CD4-positive, alpha-beta T cell treated with Interleukin-21 for 1 hour (primary cell): Measurements from ENCODE around the gene PRRX2.

ENCODE experiments used
- DNase-seq: peaks from one replicate; pipeline ENCODE4 v3.0.0-alpha.2; 2020

Gene PRRX2

GRCh38 chr9:129685220-129685932 is 19.9 kb downstream of the PRRX2 start:
- DNase-seq, result no peak

- no peak for DNase-seq
Measured at GRCh38 chr9:129685933-129686259, 20.4 kb downstream of the PRRX2 start.

GRCh38 chr9:129686736-129687135 is 21.3 kb downstream of the PRRX2 start:
- DNase-seq, result no peak

DNA sequence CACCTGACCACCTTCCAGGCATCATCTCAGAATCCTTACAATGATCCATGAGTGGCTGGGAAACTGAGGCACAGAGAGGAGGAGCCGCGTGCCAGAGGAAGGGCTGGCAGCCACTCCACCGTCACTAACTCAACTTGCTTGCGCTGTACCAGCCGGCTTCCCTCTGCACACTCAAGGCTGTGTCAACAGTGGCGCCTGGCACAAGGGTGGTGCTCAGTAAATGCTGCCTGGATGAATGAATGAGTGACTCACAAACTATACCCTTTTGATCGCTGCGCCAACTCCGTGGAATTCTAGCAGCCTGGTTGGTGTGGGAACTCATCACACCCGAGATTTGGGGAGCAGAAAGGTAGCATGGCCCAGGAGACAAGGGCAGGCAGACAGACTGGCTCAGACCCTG is 21.9 kb downstream of the PRRX2 start:
- DNase-seq, result no peak

DNA sequence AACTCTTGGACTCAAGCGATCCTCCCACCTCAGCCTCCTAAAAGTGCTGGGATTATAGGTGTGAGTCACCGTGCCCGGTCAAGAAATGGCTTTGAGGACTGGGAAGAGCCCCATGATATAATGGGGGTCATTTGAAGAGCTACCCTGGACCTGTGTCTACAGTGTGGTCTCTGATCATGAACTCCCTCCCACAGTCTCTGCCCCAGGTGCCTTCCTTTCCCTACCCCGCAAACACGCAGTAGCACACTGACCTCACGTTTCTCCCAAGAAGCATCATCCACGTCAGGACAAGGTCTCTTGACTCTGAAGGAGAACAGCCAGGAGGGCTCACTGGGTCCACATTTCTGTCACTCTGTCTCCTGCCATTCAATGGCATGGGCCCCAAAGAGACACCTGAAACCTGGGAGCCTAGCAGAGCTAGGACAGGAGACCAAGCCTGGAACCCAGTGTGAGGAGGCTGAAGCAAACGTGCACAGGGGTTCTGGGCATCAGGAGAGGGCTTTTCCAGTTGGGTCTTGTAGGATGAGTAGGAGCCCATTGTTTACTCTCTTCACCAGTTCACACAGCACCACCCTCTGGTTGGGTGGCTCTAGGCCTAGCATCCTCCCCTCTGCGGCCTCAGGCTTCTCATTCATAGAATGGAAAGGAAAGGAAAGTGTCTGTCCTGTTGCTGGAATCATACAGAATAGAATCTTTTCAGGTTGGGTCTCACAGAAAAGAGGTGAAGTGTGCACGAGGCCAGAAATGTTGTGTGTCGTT is 23.0 kb downstream of the PRRX2 start:
- DNase-seq, result no peak

DNA sequence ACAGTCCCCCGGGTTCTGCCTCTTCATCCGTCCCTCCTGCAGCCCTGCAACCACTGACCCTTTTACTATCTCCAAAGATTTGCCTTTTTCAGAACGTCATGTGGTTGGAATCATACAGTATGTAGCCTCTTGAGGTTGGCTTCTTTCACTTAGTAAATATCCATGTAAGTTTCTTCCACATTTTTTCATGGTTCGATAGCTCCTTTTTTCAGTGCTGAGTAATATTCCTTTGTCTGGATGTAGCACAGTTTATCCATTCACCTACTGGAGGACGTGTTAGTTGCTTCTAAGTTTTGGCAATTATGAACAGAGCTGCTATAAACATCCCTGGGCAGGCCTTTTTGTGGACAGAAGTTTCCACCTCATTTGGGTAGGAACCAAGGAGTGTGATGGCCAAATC is 27.1 kb downstream of the PRRX2 start:
- DNase-seq, result no peak

- no peak for DNase-seq
Measured at GRCh38 chr9:129693741-129694140, 28.3 kb downstream of the PRRX2 start.

DNA sequence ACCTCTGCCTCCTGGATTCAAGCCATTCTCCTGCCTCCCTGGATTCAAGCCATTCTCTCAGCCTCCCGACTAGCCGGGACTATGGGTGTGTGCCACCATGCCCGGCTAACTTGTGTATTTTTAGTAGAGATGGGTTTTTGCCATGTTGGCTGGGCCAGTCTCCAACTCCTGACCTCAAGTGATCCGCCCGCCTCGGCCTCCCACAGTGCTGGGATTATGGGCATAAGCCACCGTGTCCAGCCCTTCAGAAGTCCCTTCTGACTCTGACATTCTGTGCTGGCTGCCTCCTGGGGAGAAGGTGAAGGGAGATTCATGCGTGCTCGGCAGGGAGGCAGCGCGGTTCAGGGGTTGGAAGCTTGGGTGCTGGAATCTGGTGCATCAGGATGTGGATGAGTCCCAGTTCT is 28.8 kb downstream of the PRRX2 start:
- no peak for DNase-seq

DNA sequence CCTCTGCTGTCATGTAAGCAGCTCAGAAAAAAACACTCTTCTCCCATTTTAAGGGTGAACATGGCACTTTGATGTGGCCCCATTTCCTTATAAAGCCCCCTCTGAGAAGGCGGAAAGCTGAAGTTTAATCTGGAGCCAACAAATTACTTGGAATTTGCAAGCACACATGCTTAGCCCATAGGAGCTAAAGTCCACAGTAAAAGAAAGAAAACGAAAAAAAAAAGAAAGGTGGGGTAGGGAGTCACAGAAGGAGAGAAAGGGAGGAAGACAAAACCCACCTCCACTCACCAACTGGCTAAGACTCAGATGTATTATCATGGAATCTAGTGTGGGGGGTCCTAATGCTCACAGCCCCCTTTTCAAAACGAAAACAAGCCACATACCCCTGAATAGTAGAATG is 30.4 kb downstream of the PRRX2 start:
- no peak for DNase-seq

DNA sequence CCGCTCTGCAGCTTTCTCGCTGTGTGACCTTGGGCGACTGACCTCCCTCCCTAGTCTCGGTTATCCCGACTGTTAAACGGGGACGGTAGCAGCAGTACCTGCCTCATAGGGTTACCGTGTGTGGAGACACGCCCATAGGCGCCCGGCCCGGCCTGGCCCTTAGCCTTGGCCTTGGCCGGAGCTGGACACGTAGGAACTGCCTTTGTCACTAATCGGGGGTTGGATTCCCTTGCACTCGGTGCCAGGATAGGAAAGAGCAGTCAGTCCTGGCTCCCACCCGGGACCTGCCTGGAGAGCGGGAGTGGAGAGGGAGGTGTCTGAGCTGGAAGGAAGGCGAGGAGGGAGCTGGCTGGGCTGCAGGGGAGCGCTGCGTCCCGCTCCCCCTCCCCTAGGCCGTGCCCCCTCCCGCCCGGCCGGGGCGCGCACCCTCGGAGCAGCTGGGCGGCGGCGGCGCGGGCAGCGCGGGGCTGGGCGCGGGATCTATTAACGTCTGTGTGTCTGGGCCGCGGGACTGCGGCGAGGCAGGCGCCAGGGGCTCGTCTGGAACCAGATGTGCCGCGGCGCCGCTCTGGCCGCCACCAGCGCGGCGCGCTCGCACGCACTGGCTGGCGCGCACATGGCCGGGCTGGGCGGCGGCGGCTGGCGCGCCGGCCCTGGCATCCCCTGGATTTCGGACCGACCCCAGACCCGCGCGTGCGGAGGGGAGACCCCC is 31.7 kb downstream of the PRRX2 start:
- no peak for DNase-seq

DNA sequence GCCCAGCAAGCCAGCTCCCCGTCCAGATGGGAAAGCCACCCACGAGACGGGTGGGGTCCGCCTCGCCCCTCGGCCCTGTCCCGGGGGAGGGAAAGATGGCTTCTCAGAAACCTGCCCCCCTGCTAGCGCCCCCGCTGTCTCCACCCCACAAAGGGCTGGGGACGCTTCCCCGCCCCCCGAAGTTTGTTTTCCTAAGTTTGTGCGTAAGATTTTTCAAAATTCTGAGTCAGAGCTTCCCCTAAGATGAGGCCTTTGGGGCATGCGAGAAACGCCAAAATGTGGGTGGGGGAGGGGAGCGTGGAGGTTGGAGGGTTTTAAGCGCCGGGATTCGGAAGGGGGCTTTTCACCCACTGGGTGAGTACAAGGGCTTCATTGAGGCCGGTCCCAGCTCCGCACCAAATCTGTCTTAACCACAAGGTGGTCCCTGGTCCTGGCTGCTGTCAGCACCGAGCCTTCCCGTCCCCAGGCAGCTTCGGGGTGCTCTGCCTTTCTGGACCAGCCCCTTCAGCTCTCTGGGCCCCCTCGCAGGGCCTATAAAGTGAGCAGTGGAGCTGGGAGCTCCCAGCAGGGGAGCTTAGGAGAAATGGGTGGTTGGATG is 32.3 kb downstream of the PRRX2 start:
- DNase-seq, result no peak

DNA sequence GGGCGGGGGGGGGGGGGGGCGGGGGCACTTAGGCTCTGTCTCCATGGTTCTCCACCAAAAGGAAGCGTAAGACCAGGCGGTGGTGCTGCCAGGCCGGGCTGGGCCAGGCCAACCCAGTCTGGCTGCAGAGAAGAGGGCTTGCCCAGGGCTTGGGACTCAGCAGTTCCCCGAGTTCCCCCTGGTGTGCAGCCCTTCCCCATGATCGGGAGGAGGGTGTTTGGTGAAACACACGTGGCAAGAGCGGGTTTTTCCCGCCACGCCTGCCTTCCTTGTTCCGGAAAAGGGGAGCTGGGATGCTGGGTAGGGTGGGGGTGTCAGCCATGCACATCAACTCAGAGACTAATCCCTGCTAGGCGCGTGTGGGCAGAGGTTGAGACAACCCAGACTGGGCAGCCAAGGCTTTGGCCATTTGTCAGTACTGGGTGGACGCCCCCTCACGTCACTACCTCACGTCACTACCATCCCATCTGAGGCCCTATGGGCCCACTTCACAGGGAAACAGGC is 32.9 kb downstream of the PRRX2 start:
- no peak for DNase-seq

DNA sequence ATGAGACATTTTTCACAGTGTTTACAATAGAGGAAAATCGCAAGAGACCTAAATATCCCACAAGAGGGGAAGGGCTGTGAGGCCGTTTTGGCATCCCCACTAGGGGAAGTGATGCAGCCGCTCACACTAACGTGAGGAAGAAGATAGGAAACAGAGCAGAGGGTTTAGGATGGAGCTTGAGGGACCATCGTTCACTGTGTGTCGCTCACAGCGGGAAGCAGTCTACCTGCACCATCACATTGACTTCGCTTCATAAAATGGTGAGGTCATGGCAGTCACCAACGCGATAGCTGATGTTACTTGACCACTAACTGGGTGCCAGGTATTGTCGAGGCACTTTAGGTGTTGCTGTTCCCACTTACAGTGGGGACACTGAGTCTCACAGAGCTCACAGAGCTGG is 35.6 kb downstream of the PRRX2 start:
- DNase-seq, result no peak

DNA sequence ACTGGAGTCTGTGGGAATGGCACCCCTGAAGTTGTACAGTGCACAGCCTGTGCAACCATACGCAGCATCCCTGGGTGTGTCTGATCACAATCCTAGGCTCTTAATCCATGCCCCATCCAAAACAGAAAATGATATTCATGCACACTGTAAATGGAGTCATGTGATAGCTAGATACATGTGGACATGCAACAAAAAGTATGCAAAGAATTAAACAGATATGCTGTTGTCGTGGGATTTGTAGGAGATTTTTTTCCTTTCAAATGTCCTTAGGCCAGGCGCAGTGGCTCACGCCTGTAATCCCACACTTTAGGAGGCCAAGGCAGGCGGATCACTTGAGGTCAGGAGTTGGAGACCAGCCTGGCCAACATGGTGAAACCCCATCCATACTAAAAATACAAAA is 36.1 kb downstream of the PRRX2 start:
- DNase-seq, result no peak

- no peak for DNase-seq
Measured at GRCh38 chr9:129702589-129703520, 37.4 kb downstream of the PRRX2 start.

DNA sequence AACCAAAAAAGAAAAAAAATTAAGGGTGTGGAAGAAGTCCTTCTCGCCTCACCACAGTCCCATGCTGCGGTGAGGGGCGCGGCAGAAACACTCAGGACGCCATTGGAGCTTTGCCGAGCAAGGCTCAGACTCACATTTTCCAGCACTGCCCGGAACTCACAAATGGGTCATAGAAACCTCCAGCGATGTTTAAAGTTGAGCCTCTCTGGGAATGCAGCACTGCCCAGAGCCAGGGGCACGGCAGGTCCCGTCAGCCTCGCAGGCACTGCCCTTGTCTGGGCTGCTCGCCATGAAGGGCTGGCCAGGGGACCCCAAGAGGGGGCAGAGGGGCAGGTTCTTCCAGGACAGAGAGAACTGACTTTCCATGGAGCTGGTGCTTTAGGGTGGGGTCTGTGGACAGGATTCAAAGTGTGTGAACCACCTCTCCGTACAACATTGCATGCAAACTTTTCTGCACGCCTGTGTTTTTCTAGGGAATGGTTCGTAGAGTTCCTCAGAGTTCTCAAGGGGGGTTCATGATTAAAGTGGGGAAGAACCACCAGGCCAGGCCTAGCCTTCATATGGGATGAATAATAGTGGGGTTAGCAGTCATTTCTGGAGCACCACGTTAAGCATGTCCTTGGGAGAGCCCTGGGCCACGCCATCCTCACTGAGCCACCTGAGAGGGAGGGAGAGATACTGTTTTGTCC is 38.4 kb downstream of the PRRX2 start:
- DNase-seq, result no peak

- no peak for DNase-seq
Measured at GRCh38 chr9:129704807-129705206, 39.4 kb downstream of the PRRX2 start.

DNA sequence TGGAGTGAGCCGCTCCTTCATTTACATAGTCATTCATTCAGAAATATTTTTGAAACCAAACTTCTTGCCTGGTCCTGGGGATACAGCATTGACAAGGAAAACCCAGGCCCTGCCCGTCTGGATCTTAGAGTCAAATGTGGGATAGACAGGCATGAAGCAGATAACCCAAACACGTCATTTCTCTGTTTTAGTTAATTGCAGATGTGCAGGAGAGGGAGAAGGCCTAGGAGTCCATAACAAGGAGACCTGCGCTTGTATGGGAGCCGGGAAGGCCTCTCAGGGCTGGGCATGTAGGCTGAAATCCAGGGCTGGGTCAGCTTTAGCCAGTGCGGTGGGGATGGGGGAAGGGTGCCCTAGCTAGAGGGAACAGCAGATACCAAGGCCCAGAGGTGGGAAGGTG is 43.3 kb downstream of the PRRX2 start:
- DNase-seq, result no peak

DNA sequence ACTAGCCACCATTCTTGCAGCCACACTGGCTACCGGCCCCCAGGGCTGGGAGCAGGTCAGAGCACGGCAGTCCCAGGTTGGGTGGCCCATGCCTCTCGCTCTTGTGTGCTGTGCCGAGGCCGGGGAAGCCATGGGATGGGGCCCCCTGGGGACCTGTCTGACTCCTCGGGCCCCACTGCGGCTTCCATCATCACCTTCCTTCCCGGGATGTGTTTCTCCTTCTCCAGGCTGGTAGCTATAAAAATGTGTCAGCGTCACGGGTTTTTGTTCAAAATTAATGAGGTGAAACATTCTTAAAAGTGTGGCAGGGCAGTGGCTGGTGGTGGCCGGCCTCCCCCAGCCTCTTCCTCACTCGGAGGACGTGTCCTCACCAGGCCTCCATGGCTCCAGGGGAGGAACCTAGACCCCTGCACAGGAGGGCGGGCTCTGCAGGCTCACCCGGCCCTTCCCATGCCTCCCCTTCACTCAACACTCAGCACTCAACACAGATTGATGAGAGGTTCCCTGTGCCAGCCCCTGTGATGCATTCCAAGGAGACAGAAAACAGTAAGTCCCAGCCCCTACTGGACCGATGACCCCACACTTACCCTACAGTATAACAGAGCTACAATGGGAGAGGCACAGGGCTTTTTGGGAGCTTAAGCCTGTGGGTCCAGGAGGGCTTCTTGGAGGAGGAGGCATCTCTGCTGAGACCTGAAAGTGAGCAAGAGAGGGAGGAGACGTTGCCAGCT is 44.2 kb downstream of the PRRX2 start:
- DNase-seq, result no peak

DNA sequence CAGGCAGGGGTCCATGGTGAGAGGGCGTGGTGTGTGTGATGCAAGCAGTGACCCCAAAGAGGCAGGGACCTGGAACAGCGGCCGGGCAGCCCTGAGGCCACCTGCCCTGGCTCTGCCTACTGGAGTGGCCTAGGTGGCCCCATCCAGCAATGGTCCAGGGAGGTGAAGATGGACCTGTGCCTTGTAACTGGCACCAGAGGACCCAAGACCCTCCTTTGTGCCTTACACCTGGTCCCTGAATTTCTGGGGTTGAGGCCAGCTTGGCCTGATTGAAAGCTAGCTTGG is 44.7 kb downstream of the PRRX2 start:
- DNase-seq, result no peak
